ENCODE data around the gene FLVCR1. TPM values are rescaled to one million over a fixed set of nuclear protein-coding genes. Genes with fewer than 3 reads are reported as not detected.

The FLVCR1 gene
- 7.8 and 8.6 TPM in 2 replicates for total RNA-seq

DNA sequence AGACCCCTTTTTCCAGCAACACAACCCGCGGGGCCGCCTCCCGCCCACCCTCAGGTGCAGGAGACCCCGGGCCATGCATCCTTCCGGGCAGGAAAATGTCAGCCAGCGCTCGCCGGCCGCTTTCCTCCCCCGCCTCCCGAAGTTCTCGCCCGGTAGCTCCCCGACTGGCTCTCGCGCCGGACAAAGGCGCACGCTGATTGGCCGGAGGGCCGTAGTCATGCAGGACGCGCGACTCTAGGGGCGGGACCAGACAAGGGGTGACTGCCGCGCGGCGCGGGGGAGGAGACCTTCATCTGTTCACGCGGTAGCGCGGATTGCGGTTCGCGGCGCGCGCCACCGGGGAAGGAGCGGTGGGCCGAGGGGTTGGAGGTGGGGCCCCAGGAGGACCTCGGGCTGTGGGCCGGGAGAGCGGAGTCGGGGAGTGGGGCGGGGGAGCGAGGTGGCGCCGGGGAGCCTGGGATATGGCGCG, at the start of gene FLVCR1:
TSS of gene FLVCR1 (plus strand) at position 284 of the 469 bp plus-strand sequence. CDS start at position 462, 178 bp downstream.

DNA sequence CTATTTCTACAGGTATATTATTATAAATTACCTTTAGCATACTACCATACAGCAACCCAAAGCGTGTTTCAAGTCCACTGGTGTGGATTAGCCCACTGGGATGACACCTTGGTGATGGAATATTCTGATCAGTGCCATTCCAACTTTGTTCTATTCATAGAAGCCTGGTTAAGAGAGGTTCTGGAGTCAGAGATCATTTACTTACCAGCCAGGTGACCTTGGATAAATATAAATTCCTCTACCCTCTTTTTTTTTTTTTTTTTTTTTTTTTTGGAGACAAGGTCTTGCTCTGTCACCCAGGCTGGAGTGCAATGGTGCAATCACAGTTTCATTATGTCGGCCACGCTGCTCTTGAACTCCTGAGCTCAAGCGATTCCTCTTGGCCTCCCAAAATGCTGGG, 10.5 kb upstream of the FLVCR1 start, which contains the start of gene SPATA45:
TSS of gene SPATA45 (minus strand) at position 101 of the 400 bp plus-strand sequence. CDS start 11,500 bp downstream, outside the sequence.

Other genes starting within 250 kb of the FLVCR1 start
- 2.6 and 21.5 TPM in 2 replicates for gene ATF3, start 249.5 kb upstream of the FLVCR1 start, total RNA-seq
- gene BATF3, start 158.4 kb upstream of the FLVCR1 start, total RNA-seq, result 0.16 and 1.0 TPM in 2 replicates
- 17.8 and 28.2 TPM in 2 replicates for gene NSL1, start 66.5 kb upstream of the FLVCR1 start, total RNA-seq
- gene TATDN3, start 66.4 kb upstream of the FLVCR1 start, total RNA-seq, result 7.0 and 10.4 TPM in 2 replicates
- not detected in 2 replicates for gene SPATA45, start 10.6 kb upstream of the FLVCR1 start, total RNA-seq
- gene VASH2, start 92.3 kb downstream of the FLVCR1 start, total RNA-seq, result 0.31 TPM in 1 of 2 replicates, not detected in the other
- gene ANGEL2, start 157.6 kb downstream of the FLVCR1 start, total RNA-seq, result 25.9 and 43.7 TPM in 2 replicates
- 13.4 and 28.9 TPM in 2 replicates for gene RPS6KC1, start 193.0 kb downstream of the FLVCR1 start, total RNA-seq

Measured in bladder microvascular endothelial cell (primary cell).